Neuronal stem cell (in vitro differentiated cells): Measurements from ENCODE around the gene IGFL2.
"Not testable (repeated sequence)": the region's sequence is repeated elsewhere in the genome, so short reads cannot be mapped to it uniquely, and the experiment has no call there.

ENCODE experiments used
- DNase-seq: peaks from one replicate; pipeline ENCODE4 v3.0.0-alpha.2; 2013; ENCODE audit warnings: low spot score
- H2AFZ ChIP-seq: one replicate; pipeline ENCODE4 v1.6.1; 2013; ENCODE audit warnings: mild to moderate bottlenecking, low read length, inconsistent platforms
- H2AK5ac ChIP-seq: 2 replicates; pipeline ENCODE4 v1.6.1; 2013; ENCODE audit warnings: low read depth, mild to moderate bottlenecking, inconsistent platforms, low read length, moderate library complexity, mixed read lengths
- H2BK120ac ChIP-seq: 2 replicates; pipeline ENCODE4 v1.6.1; 2013; ENCODE audit warnings: low read depth, mild to moderate bottlenecking, inconsistent platforms, low read length, moderate library complexity, mixed read lengths
- H2BK12ac ChIP-seq: one replicate; pipeline ENCODE4 v1.6.1; 2013; ENCODE audit warnings: low read length, inconsistent platforms
- H2BK15ac ChIP-seq: 2 replicates; pipeline ENCODE4 v1.6.1; 2013; ENCODE audit warnings: mild to moderate bottlenecking, low read length, inconsistent platforms, mixed read lengths
- H2BK5ac ChIP-seq: one replicate; pipeline ENCODE4 v1.6.1; 2013; ENCODE audit warnings: inconsistent platforms, mild to moderate bottlenecking, low read length, moderate library complexity
- H3K14ac ChIP-seq: one replicate; pipeline ENCODE4 v1.6.1; 2013; ENCODE audit warnings: low read length, inconsistent platforms
- H3K18ac ChIP-seq: 2 replicates; pipeline ENCODE4 v1.6.1; 2013; ENCODE audit warnings: low read length, inconsistent platforms
- H3K23ac ChIP-seq: 2 replicates; pipeline ENCODE4 v1.6.1; 2013; ENCODE audit warnings: low read depth, mild to moderate bottlenecking, mixed read lengths, low read length, inconsistent platforms; ENCODE audit not compliant: poor library complexity
- H3K27ac ChIP-seq: replicated peaks from 3 replicates; pipeline ENCODE4 v1.5.1; 2013; ENCODE audit warnings: low read length, inconsistent platforms
- H3K27me3 ChIP-seq, 3 experiments: 2 replicates each; pipeline ENCODE4 v1.6.1; 2013; ENCODE audit warnings: low read length in 3 of 3, mild to moderate bottlenecking in 2 of 3, inconsistent platforms in 1 of 3, low read depth in 1 of 3, mixed read lengths in 1 of 3, moderate library complexity in 1 of 3; ENCODE audit not compliant: control insufficient read depth in 3 of 3, insufficient read depth in 3 of 3
- H3K36me3 ChIP-seq, 2 donors: replicated peaks in 1 of 2; 2 replicates each; pipeline ENCODE4 v1.6.1; 2013; ENCODE audit warnings: low read length in 2 of 2; ENCODE audit not compliant: control insufficient read depth in 2 of 2, insufficient read depth in 2 of 2
- H3K4ac ChIP-seq: 2 replicates; pipeline ENCODE4 v1.6.1; 2013; ENCODE audit warnings: inconsistent platforms, mild to moderate bottlenecking, low read length, moderate library complexity
- H3K4me1 ChIP-seq, 2 donors: 1 replicate in 1 of 2; 2 replicates in 1 of 2; pipeline ENCODE4 v1.6.1; 2013; ENCODE audit warnings: low read length in 2 of 2, low read depth in 1 of 2; ENCODE audit not compliant: control insufficient read depth in 2 of 2, insufficient read depth in 1 of 2
- H3K4me2 ChIP-seq: one replicate; pipeline ENCODE4 v1.6.1; 2013; ENCODE audit warnings: mild to moderate bottlenecking, low read length, inconsistent platforms; ENCODE audit not compliant: insufficient read depth, poor library complexity, severe bottlenecking
- H3K4me3 ChIP-seq, 2 donors: 2 replicates each; pipeline ENCODE4 v1.5.1; 2013; ENCODE audit warnings: low read length in 2 of 2, mild to moderate bottlenecking in 2 of 2, inconsistent platforms in 1 of 2, moderate library complexity in 1 of 2
- H3K79me1 ChIP-seq: one replicate; pipeline ENCODE4 v1.6.1; 2013; ENCODE audit warnings: low read depth, mild to moderate bottlenecking, inconsistent platforms, low read length, moderate library complexity
- H3K9ac ChIP-seq: one replicate; pipeline ENCODE4 v1.6.1; 2013; ENCODE audit warnings: mild to moderate bottlenecking, low read depth, low read length, inconsistent platforms; ENCODE audit not compliant: poor library complexity
- H3K9me3 ChIP-seq, 2 donors: replicated peaks in 1 of 2; 2 replicates each; pipeline versions ENCODE3 to v1.6.1; 2013; ENCODE audit warnings: low read length in 2 of 2, mild to moderate bottlenecking in 2 of 2, inconsistent platforms in 1 of 2, low read depth in 1 of 2, mixed read lengths in 1 of 2, moderate library complexity in 1 of 2; ENCODE audit not compliant: control insufficient read depth in 2 of 2, insufficient read depth in 1 of 2
- H4K8ac ChIP-seq: one replicate; pipeline ENCODE4 v1.6.1; 2013; ENCODE audit warnings: low read depth, mild to moderate bottlenecking, inconsistent platforms, low read length, moderate library complexity
- H4K91ac ChIP-seq: one replicate; pipeline ENCODE4 v1.6.1; 2013; ENCODE audit warnings: low read length, low read depth, mild to moderate bottlenecking, inconsistent platforms; ENCODE audit not compliant: poor library complexity
- WGBS, 2 donors: extraction: QIAGEN DNeasy Blood & Tissue Kit; methylation state at CpG; one replicate each; pipeline ENCODE4 v1.1.7; 2013; ENCODE audit warnings: missing lambda C conversion rate in 2 of 2, mixed read lengths in 1 of 2; ENCODE audit not compliant: insufficient read length in 2 of 2, insufficient replicate concordance in 1 of 2; ENCODE audit errors: extremely low coverage in 2 of 2; 5-methylcytosine and 5-hydroxymethylcytosine counted together

Gene IGFL2

DNA sequence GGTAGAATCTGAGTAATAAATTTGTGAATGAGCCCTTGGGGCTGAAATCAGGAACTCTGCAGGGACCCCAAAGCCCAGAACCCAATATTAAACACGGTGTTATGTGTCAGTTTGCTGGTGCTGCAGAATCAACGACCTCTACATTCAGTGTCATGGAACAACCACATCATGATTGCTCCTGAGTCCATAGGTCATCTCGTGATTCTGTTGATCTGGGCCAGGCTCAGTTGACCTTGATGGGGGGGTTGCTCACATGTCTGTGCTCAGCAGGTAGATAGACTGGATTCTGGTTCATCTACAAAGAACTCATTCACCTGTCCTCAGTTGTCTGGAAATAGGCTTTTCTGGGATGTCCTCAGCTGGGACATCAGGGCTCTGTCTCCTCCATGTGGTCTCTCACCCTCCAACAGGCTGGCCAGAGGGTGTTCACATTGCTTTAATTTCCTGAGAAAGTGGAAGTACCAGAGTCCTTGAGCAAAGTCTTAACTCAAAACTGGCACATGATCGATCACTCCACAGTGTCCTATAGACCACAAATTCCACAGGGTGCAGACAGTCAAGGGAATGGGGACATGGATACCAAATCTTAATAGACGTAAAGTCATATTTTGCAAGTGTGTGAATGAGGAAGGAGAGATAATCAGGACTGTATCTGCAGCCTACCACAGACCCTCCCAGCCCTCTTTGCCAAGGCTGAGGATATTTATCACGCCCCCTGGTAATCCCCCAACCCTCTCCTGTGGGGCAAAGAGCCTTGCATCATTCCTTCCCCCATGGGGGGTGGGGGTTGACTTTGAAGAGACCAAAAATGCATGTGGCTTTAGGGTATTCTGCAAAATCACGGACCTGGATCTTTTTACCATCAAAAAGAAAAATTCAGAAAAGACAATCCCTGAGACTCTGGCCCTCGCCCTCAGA is 42.2 kb downstream of the IGFL2 start:
- H3K27me3 ChIP-seq, result peaks cover 0 to 46% (median 0%) of the 10 kb centered on the region in 3 experiments
- no peak overlapping the region for H3K4me2 ChIP-seq
- H3K27ac ChIP-seq, result no peak overlapping the region
- H3K4me1 ChIP-seq, result peaks cover 2 to 7% of the 10 kb centered on the region in 2 donors
- H3K9ac ChIP-seq, result no peak overlapping the region
- H2AFZ ChIP-seq, result no peak overlapping the region
- no peak overlapping the region for H3K18ac ChIP-seq
- no peak overlapping the region for H3K4me3 ChIP-seq
- no peak overlapping the region for H3K4ac ChIP-seq
- no peaks in the 10 kb centered on the region for H3K36me3 ChIP-seq
- no peak overlapping the region for H2BK120ac ChIP-seq
- no peak overlapping the region for H4K91ac ChIP-seq
- no peak overlapping the region for H3K23ac ChIP-seq
- H2AK5ac ChIP-seq, result peak overlapping the region; percentile 8
- no peaks in the 10 kb centered on the region for H3K79me1 ChIP-seq
- no peak overlapping the region for H2BK12ac ChIP-seq
- no peak overlapping the region for H4K8ac ChIP-seq
- H3K9me3 ChIP-seq, result no peaks in the 10 kb centered on the region
- no peak overlapping the region for H3K14ac ChIP-seq
- no peak for DNase-seq
- WGBS, 2 donors, result no CpG with 5 or more reads among the region's 8 CpGs
- no peak overlapping the region for H2BK15ac ChIP-seq
- no peak overlapping the region for H2BK5ac ChIP-seq

GRCh38 chr19:46191356-46191755 is 43.3 kb downstream of the IGFL2 start:
- Histone ChIP-seq H2BK15ac (no peak overlapping the region), H3K36me3 (no peaks in the 10 kb centered on the region), H3K4ac (no peak overlapping the region), H3K4me1 (peaks cover under 1 to 7% of the 10 kb centered on the region in 2 donors), H2BK12ac (no peak overlapping the region), H3K27ac (no peak overlapping the region), H4K8ac (no peak overlapping the region), H3K14ac (no peak overlapping the region), H2BK5ac (no peak overlapping the region), H3K4me3 (no peak overlapping the region), H4K91ac (no peak overlapping the region), H3K27me3 (peaks cover 0 to 49% (median 0%) of the 10 kb centered on the region in 3 experiments), H3K18ac (no peak overlapping the region), H2BK120ac (no peak overlapping the region), H3K23ac (no peak overlapping the region), H2AFZ (no peak overlapping the region), H3K9ac (no peak overlapping the region), H3K79me1 (no peaks in the 10 kb centered on the region), H3K9me3 (no peaks in the 10 kb centered on the region), H2AK5ac (no peak overlapping the region), H3K4me2 (no peak overlapping the region)
- no peak for DNase-seq
- WGBS, 2 donors, result no CpG with 5 or more reads among the region's 4 CpGs

GRCh38 chr19:46191972-46192371 is 43.9 kb downstream of the IGFL2 start:
- Histone ChIP-seq H3K4me1 (peaks cover 0 to 3% of the 10 kb centered on the region in 2 donors), H2BK15ac (no peak overlapping the region), H2BK5ac (no peak overlapping the region), H3K9ac (no peak overlapping the region), H3K36me3 (no peaks in the 10 kb centered on the region), H2BK12ac (no peak overlapping the region), H3K4ac (no peak overlapping the region), H4K8ac (no peak overlapping the region), H3K27ac (no peak overlapping the region), H2BK120ac (no peak overlapping the region), H4K91ac (no peak overlapping the region), H3K23ac (no peak overlapping the region), H3K4me2 (no peak overlapping the region), H3K27me3 (peaks cover 0 to 49% (median 0%) of the 10 kb centered on the region in 3 experiments), H3K79me1 (no peaks in the 10 kb centered on the region), H3K14ac (no peak overlapping the region), H3K18ac (peak overlapping the region; percentile 59), H3K9me3 (no peaks in the 10 kb centered on the region), H2AFZ (no peak overlapping the region), H3K4me3 (no peak overlapping the region), H2AK5ac (no peak overlapping the region)
- DNase-seq, result no peak
- WGBS, 2 donors, result no CpG with 5 or more reads among the region's 3 CpGs

DNA sequence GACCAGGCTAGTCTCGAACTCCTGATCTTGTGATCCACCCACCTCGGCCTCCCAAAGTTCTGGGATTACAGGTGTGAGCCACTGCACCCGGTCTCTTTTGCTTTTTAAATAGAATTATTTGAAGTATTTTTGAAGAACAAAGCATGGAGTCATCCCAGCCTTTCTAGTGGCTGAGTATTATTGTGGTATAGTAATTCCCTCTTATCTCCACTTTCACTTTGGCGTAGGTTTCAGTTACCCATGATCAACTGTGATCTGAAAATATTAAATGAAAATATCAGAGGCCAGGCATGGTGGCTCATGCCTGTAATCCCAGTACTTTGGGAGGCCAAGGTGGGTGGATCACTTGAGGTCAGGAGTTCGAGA is 44.6 kb downstream of the IGFL2 start:
- not testable (repeated sequence) for H3K36me3 ChIP-seq, H2BK5ac ChIP-seq, DNase-seq, H3K4me3 ChIP-seq, H4K8ac ChIP-seq, H3K79me1 ChIP-seq, H3K18ac ChIP-seq, H2AFZ ChIP-seq, H3K4ac ChIP-seq, H3K9ac ChIP-seq, H3K9me3 ChIP-seq, H4K91ac ChIP-seq, H2BK120ac ChIP-seq, H2BK15ac ChIP-seq, H3K23ac ChIP-seq, H3K14ac ChIP-seq, H2BK12ac ChIP-seq, H3K4me1 ChIP-seq, H3K4me2 ChIP-seq, H2AK5ac ChIP-seq, H3K27ac ChIP-seq
- no CpG with 5 or more reads among the region's 5 CpGs for WGBS, 2 donors
- peaks cover 0 to 54% (median 0%) of the 10 kb centered on the region in 3 experiments for H3K27me3 ChIP-seq
